Caco-2 (cell line): ENCODE data around the gene FGF3. TPM values are rescaled to one million over a fixed set of nuclear protein-coding genes. Genes with fewer than 3 reads are reported as not detected.

Experiments
- BruUV-seq: library from RNA; stranded (reverse); fragments of 400-500 nt; replicated peaks from 2 replicates; lab custom pipeline; 2021; lab: Mats Ljungman, UMichigan
- CTCF ChIA-PET: fragments of 300-600 bp; sonication (Branson Sonifier 250); formaldehyde crosslinking; loops from one replicate; lab custom pipeline; 2022; ENCODE audit warnings: antibody characterized with exemption; lab: Charles Lee
- POLR2A ChIA-PET: fragments of 300-600 bp; sonication (Branson Sonifier 250); formaldehyde crosslinking; loops from one replicate; lab custom pipeline; 2022; ENCODE audit warnings: antibody characterized with exemption; lab: Charles Lee
- DNase-seq, 2 experiments: peaks; one replicate each; pipeline versions ENCODE4 v3.0.0 to v3.0.0-alpha.2; 2020 to 2022
- H3K27me3 ChIP-seq: replicated peaks from 2 replicates; pipeline ENCODE4 v1.6.0; 2011; ENCODE audit warnings: low read length; ENCODE audit not compliant: control insufficient read depth, insufficient read depth
- H3K36me3 ChIP-seq: 2 replicates; pipeline ENCODE4 v1.5.1; 2011; ENCODE audit warnings: low read length; ENCODE audit not compliant: control insufficient read depth, insufficient read depth
- H3K4me1 ChIP-seq: fragments of 250-450 bp; sonication (Bioruptor Pico); 2 replicates; pipeline ENCODE4 v1.5.1; 2020; ENCODE audit warnings: mild to moderate bottlenecking
- H3K4me3 ChIP-seq: 2 replicates; pipeline ENCODE4 v1.5.1; 2011; ENCODE audit warnings: low read depth, mild to moderate bottlenecking, control low read depth, low read length
- H3K9me3 ChIP-seq: fragments of 250-450 bp; sonication (Bioruptor Pico); 2 replicates; pipeline ENCODE4 v1.5.1; 2020; ENCODE audit warnings: mild to moderate bottlenecking, moderate library complexity
- H3K27ac Mint-ChIP-seq: one replicate; pipeline ENCODE4 v1.8.0; 2022; ENCODE audit warnings: mixed read lengths; ENCODE audit not compliant: unreplicated experiment
- H3K27me3 Mint-ChIP-seq: one replicate; pipeline ENCODE4 v1.8.0; 2022; ENCODE audit warnings: mixed read lengths; ENCODE audit not compliant: insufficient read depth, unreplicated experiment
- H3K36me3 Mint-ChIP-seq: one replicate; pipeline ENCODE4 v1.8.0; 2022; ENCODE audit warnings: mild to moderate bottlenecking, mixed read lengths; ENCODE audit not compliant: insufficient read depth, unreplicated experiment
- H3K4me1 Mint-ChIP-seq: one replicate; pipeline ENCODE4 v1.8.0; 2022; ENCODE audit warnings: low read depth, mixed read lengths; ENCODE audit not compliant: unreplicated experiment
- H3K4me3 Mint-ChIP-seq: one replicate; pipeline ENCODE4 v1.8.0; 2022; ENCODE audit warnings: mild to moderate bottlenecking, moderate library complexity, mixed read lengths; ENCODE audit not compliant: unreplicated experiment
- H3K9me3 Mint-ChIP-seq: one replicate; pipeline ENCODE4 v1.8.0; 2022; ENCODE audit warnings: mixed read lengths; ENCODE audit not compliant: unreplicated experiment
- intact Hi-C: fragments of 100-400 bp; cut with micrococcal nuclease; formaldehyde crosslinking; loops from one replicate; pipeline ENCODE4 v1.10.0; 2022; ENCODE audit not compliant: unreplicated experiment
- total RNA-seq: library from RNA; stranded (reverse); gene quantifications from 2 replicates; pipeline ENCODE4 v1.2.3, GENCODE V29; 2022
- TF ChIP-seq, protein P1 (sequence below), 2 experiments: fragments of 200-600 bp in 1 of 2; IDR thresholded peaks; 1 replicate in 1 of 2; 2 replicates in 1 of 2; pipeline versions ENCODE4 v1.5.1 to v1.8.0; 2011 to 2022; ENCODE audit warnings: antibody characterized with exemption in 1 of 2, control low read depth in 1 of 2, inconsistent platforms in 1 of 2, low read depth in 1 of 2, low read length in 1 of 2, mild to moderate bottlenecking in 1 of 2, moderate library complexity in 1 of 2; ENCODE audit not compliant: insufficient read depth in 1 of 2, severe bottlenecking in 1 of 2, unreplicated experiment in 1 of 2

Gene FGF3
- total RNA-seq, 1 experiment from 2014 or later = not detected

DNA sequence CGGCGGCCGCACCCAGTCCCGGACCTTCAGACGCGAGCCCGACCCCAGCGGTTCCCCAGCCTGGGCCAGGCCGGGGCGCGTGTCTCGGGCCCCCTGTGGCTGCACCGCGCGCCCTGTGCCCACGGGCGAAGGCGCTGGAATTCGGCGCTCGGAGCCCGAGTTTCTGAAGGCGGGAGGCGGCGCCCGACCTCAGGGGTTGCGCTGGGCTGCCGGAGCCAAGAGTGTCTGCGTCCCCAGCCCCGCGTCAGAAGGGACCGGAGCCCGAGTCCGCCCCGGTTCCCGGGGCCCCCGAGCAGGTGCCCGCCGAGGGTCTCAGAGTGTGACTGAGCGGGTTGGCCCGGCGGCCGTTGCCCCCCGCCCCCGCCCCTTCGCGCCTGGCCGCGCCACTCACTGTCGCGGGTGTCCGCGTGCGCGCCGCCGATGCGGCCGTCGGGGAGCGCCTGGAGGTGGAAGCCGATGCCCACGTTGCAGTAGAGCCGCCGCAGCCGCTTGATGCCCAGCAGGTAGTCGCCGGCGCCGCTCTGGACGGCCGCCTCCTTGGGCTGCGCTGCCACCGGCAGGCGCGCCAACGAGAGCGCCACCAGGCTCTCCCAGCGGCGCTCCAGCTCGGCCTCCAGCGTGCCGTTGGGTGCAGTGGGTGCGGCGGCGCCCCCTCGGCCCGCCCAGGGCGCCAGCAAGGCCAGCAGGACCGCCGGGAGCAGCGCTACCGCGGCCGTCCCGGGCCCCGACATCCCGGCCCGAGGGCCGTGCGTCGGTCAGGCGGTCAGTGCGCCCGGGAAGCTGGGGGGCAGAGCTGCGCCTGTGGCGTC is 44.7 kb downstream of the FGF3 start:
- intact Hi-C loops = no loop called here
- H3K4me3 Mint-ChIP-seq = no peak overlapping the region
- Histone ChIP-seq H3K36me3 (no peaks in the 10 kb centered on the region), H3K4me1 (no peaks in the 10 kb centered on the region), H3K4me3 (no peak overlapping the region), H3K27me3 (no peaks in the 10 kb centered on the region), H3K9me3 (no peaks in the 10 kb centered on the region)
- no peaks in the 10 kb centered on the region for H3K36me3 Mint-ChIP-seq
- no peaks in the 10 kb centered on the region for H3K9me3 Mint-ChIP-seq
- DNase-seq = no peak
- POLR2A ChIA-PET = no interaction called here
- no peak overlapping the region for H3K27ac Mint-ChIP-seq
- H3K4me1 Mint-ChIP-seq = no peaks in the 10 kb centered on the region
- CTCF ChIA-PET = no interaction called here
- no peaks in the 10 kb centered on the region for H3K27me3 Mint-ChIP-seq
- BruUV-seq = no TSS peak
- TF ChIP-seq, protein P1, sequence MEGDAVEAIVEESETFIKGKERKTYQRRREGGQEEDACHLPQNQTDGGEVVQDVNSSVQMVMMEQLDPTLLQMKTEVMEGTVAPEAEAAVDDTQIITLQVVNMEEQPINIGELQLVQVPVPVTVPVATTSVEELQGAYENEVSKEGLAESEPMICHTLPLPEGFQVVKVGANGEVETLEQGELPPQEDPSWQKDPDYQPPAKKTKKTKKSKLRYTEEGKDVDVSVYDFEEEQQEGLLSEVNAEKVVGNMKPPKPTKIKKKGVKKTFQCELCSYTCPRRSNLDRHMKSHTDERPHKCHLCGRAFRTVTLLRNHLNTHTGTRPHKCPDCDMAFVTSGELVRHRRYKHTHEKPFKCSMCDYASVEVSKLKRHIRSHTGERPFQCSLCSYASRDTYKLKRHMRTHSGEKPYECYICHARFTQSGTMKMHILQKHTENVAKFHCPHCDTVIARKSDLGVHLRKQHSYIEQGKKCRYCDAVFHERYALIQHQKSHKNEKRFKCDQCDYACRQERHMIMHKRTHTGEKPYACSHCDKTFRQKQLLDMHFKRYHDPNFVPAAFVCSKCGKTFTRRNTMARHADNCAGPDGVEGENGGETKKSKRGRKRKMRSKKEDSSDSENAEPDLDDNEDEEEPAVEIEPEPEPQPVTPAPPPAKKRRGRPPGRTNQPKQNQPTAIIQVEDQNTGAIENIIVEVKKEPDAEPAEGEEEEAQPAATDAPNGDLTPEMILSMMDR (IDR thresholded peaks at IDR 0.05; ENCODE audit: insufficient read depth in 1 of 2, low read depth in 1 of 2, low read length in 1 of 2, severe bottlenecking in 1 of 2, unreplicated experiment in 1 of 2) = no peak

DNA sequence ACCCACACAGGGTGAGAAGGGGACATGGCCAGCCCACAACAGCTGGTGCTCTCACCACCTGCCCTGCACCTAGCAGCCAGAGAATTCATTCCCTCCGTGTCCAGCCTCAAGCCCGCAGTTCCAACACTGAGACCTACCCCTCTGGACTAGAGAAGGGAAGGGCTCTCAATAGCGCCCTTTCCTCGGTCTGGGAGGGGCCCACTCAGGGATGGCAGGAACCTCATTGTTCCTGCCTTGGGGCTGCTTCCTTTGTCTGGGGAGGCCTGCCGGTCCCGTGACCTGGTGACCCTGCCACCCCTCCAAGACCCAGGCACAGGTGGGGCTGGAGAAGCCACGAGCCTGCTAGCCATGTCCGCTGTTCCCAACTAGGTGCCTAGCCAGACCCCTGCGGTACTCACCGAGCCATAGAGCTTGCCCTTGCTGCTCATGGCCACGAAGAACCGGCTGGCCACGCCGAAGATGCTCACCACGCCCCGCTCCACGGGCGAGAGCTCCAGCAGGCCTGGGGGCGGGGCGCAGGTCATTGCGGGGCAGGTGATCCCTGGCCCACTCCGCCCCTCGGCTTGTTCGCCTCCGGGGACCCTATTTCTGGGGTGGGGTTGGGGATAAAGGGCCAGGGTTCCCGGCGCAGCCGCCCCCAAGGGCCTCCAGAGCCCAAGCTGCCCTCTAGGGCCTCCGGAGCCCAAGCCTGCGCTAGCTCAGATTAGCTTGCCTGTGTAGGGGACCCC is 45.4 kb downstream of the FGF3 start:
- H3K27ac Mint-ChIP-seq = no peak overlapping the region
- DNase-seq = no peak
- H3K36me3 Mint-ChIP-seq = no peaks in the 10 kb centered on the region
- H3K27me3 ChIP-seq = no peaks in the 10 kb centered on the region
- ChIA-PET CTCF (no interaction called here), POLR2A (no interaction called here)
- H3K4me3 Mint-ChIP-seq = no peak overlapping the region
- H3K27me3 Mint-ChIP-seq = peaks cover 2% of the 10 kb centered on the region
- no peak overlapping the region for H3K4me3 ChIP-seq
- no peaks in the 10 kb centered on the region for H3K9me3 ChIP-seq
- BruUV-seq = no TSS peak
- no peaks in the 10 kb centered on the region for H3K4me1 ChIP-seq
- TF ChIP-seq, protein P1 (IDR thresholded peaks at IDR 0.05; ENCODE audit: insufficient read depth in 1 of 2, low read depth in 1 of 2, low read length in 1 of 2, severe bottlenecking in 1 of 2, unreplicated experiment in 1 of 2) = no peak
- intact Hi-C loops = no loop called here
- no peaks in the 10 kb centered on the region for H3K36me3 ChIP-seq
- no peaks in the 10 kb centered on the region for H3K4me1 Mint-ChIP-seq
- H3K9me3 Mint-ChIP-seq = no peaks in the 10 kb centered on the region

DNA sequence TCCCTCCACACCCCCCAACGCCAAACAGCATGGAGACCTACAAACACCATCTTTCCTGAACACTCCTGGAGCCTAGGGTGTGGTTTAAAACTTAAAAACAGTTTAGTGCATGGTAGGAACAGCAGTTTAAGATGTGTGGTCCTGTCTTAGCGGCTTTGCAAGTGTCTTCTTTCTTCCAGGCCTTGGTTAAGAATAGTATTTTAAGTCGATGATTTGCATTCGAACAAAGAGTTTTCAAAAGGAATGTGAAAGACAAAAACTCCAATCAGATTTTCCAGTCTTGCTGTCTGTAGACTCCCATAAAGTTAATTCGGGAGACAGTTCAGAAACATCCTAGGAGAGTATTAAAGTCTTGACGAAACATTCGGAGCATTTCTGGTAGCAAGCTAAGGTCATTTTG is 47.8 kb downstream of the FGF3 start:
- no peak overlapping the region for H3K27ac Mint-ChIP-seq
- H3K27me3 Mint-ChIP-seq = peaks cover 5% of the 10 kb centered on the region
- H3K36me3 Mint-ChIP-seq = no peaks in the 10 kb centered on the region
- Histone ChIP-seq H3K9me3 (peaks cover 3% of the 10 kb centered on the region; the same call in 1 of the 2 replicates), H3K36me3 (no peaks in the 10 kb centered on the region), H3K4me1 (no peaks in the 10 kb centered on the region), H3K4me3 (no peak overlapping the region), H3K27me3 (no peaks in the 10 kb centered on the region)
- CTCF ChIA-PET = no interaction called here
- TF ChIP-seq, protein P1 (IDR thresholded peaks at IDR 0.05; ENCODE audit: insufficient read depth in 1 of 2, low read depth in 1 of 2, low read length in 1 of 2, severe bottlenecking in 1 of 2, unreplicated experiment in 1 of 2) = no peak
- H3K4me3 Mint-ChIP-seq = no peak overlapping the region
- DNase-seq = no peak
- intact Hi-C loops = no loop called here
- no TSS peak for BruUV-seq
- H3K4me1 Mint-ChIP-seq = no peaks in the 10 kb centered on the region
- POLR2A ChIA-PET = no interaction called here
- H3K9me3 Mint-ChIP-seq = no peaks in the 10 kb centered on the region
